Esophagus muscularis mucosa (tissue), 4 donors: ENCODE results near the gene KPNA6.

ENCODE experiments used
- CTCF ChIP-seq, 3 experiments: fragments of 200-600 bp in 2 of 3; fragments of 450-650 bp in 1 of 3; sonication (generic) in 2 of 3; IDR thresholded peaks; one replicate each; pipeline ENCODE4 v1.5.1; 2017 to 2019; ENCODE audit warnings: antibody characterized with exemption in 3 of 3, mild to moderate bottlenecking in 2 of 3, moderate library complexity in 1 of 3
- EP300 ChIP-seq: sonication (generic); formaldehyde crosslinking; IDR thresholded peaks from one replicate; pipeline ENCODE4 v1.6.1; 2017; ENCODE audit warnings: antibody characterized with exemption
- POLR2A ChIP-seq: fragments of 450-650 bp; IDR thresholded peaks from one replicate; pipeline ENCODE4 v1.6.1; 2017; ENCODE audit warnings: antibody characterized with exemption, moderate library complexity, mild to moderate bottlenecking, low read depth
- POLR2AphosphoS5 ChIP-seq, 2 donors: sonication (generic); formaldehyde crosslinking; IDR thresholded peaks; one replicate each; pipeline ENCODE4 v1.6.1; 2017; ENCODE audit warnings: antibody characterized with exemption in 2 of 2

GRCh38 chr1:32062867-32063230, 45.0 kb upstream of the KPNA6 start:
- TF ChIP-seq CTCF (IDR thresholded peaks at IDR 0.05) (no peak), POLR2A (no peak), POLR2AphosphoS5 (IDR thresholded peaks at IDR 0.05) (no peak), EP300 (no peak)
